T-helper 2 cell treated with Interferon-gamma antibody and Interleukin-4, amounts not matched to agents 100 ng/mL and 5 ng/mL, for 36 hours (primary cell): ENCODE measurements around the gene BCAP31. TPM values are rescaled to one million over a fixed set of nuclear protein-coding genes. Genes with fewer than 3 reads are reported as not detected.
"Not testable (repeated sequence)": the region's sequence is repeated elsewhere in the genome, so short reads cannot be mapped to it uniquely, and the experiment has no call there.

Source experiments
- intact Hi-C: fragments of 100-400 bp; cut with micrococcal nuclease; formaldehyde crosslinking; loops from one replicate; pipeline ENCODE4 v1.15.1; 2023
- total RNA-seq: library from RNA; stranded (reverse); gene quantifications from 2 replicates; pipeline ENCODE4 v1.2.3, GENCODE V29; 2022

Gene BCAP31
- total RNA-seq, 1 donor from 2014 or later, result 155 TPM

GRCh38 chrX:153717445-153717844 is 6.7 kb downstream of the BCAP31 start:
- intact Hi-C loops, result no loop called here

- intact Hi-C loops, result no loop called here
Measured at GRCh38 chrX:153714256-153714655, 9.9 kb downstream of the BCAP31 start.

- intact Hi-C loops, result no loop called here
Measured at GRCh38 chrX:153709726-153710674, 14.2 kb downstream of the BCAP31 start.

GRCh38 chrX:153708415-153708814 is 15.8 kb downstream of the BCAP31 start:
- intact Hi-C loops, result no loop called here

GRCh38 chrX:153707406-153707805 is 16.8 kb downstream of the BCAP31 start:
- intact Hi-C loops, result no loop called here

- intact Hi-C loops, result no loop called here
Measured at GRCh38 chrX:153706799-153707198, 17.4 kb downstream of the BCAP31 start.

- intact Hi-C loops, result not testable (repeated sequence)
Measured at GRCh38 chrX:153705403-153706060, 18.7 kb downstream of the BCAP31 start.

- intact Hi-C loops, result not testable (repeated sequence)
Measured at GRCh38 chrX:153704631-153705402, 19.4 kb downstream of the BCAP31 start.

- intact Hi-C loops, result no loop called here
Measured at GRCh38 chrX:153704021-153704526, 20.1 kb downstream of the BCAP31 start.

- intact Hi-C loops, result no loop called here
Measured at GRCh38 chrX:153703036-153703370, 21.2 kb downstream of the BCAP31 start.

- intact Hi-C loops, result no loop called here
Measured at GRCh38 chrX:153702336-153703035, 21.7 kb downstream of the BCAP31 start.

GRCh38 chrX:153701706-153702105 is 22.5 kb downstream of the BCAP31 start:
- intact Hi-C loops, result no loop called here

GRCh38 chrX:153700967-153701366 is 23.2 kb downstream of the BCAP31 start:
- intact Hi-C loops, result no loop called here

- intact Hi-C loops, result no loop called here
Measured at GRCh38 chrX:153700376-153700945, 23.7 kb downstream of the BCAP31 start.

GRCh38 chrX:153699784-153700371 is 24.3 kb downstream of the BCAP31 start:
- intact Hi-C loops, result not testable (repeated sequence)

GRCh38 chrX:153699210-153699783 is 24.9 kb downstream of the BCAP31 start:
- intact Hi-C loops, result not testable (repeated sequence)

- intact Hi-C loops, result no loop called here
Measured at GRCh38 chrX:153697924-153698865, 26.0 kb downstream of the BCAP31 start.

- intact Hi-C loops, result not testable (repeated sequence)
Measured at GRCh38 chrX:153696986-153697722, 27.0 kb downstream of the BCAP31 start.
